GM18519 (cell line): ENCODE measurements around the gene FUT6.

Source experiments
- ATAC-seq: cut with Tn5 transposase; IDR thresholded peaks from one replicate; pipeline ENCODE4 v1.9.1; 2021; ENCODE audit warnings: mild to moderate bottlenecking, moderate library complexity; ENCODE audit not compliant: unreplicated experiment, low FRiP score

Gene FUT6

GRCh38 chr19:5828661-5829566, 10.6 kb downstream of the FUT6 start:
- no peak for ATAC-seq

- peak; percentile 55 for ATAC-seq
Measured at GRCh38 chr19:5827891-5828660, 11.4 kb downstream of the FUT6 start.

GRCh38 chr19:5827342-5827890, 12.1 kb downstream of the FUT6 start:
- ATAC-seq: no peak

DNA sequence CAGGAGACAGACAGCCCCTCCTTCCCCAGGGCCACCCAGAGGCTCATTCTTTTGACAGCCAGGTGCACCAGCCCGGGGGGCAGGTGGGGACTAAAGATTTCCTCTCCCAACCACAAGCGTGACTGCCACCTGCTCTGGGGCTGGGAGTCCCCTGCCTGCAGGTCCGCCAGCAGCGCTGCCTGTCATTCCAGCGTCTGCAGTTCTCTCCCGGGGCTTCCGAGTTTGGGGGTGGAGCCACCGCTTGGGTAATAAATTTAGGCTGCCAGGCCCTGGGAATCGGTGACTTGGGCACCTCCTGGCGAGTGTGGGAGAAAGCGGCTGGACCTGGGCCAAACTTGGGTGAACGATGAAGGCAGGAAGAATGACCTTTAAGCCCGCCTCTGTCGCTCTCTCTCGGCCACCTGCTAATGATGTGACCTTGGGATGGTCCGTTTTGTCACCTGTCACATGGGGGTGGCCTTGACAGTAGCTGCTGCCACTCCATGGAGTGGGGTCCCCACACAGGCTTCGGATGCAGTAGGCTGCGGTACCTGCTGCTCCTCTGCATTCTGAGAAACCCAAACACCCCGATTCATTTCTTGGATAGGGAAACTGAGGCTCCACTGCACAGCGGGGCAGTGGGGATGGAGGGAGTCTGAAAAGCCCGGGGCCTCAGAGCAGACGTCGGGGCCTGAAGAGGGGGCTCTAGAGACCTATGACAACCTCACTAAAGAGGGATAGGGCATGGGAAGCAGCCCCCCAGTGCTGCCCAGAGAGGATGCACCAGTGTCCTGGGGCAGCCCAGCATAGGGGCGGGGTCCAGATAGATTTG, 12.8 kb downstream of the FUT6 start:
- no peak for ATAC-seq

- ATAC-seq: no peak
Measured at GRCh38 chr19:5825178-5825577, 14.3 kb downstream of the FUT6 start.

DNA sequence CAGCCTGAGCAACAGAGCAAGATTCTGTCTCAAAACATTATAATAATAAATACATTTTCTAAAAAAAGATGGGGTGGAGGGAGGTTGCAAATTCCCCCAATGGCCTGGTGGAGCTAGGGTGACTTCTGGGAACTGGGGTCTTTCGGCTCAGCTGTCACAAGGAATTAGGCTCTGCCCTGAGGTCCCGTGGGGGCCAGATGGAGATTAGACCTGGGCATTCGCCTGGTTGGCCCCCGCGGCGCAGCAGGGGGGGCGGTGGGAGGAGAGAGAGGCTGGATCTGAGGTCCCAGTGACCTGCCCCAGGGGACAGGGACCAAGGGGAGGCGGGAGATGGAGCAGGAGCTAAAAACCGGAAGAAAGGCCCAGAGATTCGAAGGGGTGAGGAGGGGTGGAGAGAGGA, 14.8 kb downstream of the FUT6 start:
- no peak for ATAC-seq

DNA sequence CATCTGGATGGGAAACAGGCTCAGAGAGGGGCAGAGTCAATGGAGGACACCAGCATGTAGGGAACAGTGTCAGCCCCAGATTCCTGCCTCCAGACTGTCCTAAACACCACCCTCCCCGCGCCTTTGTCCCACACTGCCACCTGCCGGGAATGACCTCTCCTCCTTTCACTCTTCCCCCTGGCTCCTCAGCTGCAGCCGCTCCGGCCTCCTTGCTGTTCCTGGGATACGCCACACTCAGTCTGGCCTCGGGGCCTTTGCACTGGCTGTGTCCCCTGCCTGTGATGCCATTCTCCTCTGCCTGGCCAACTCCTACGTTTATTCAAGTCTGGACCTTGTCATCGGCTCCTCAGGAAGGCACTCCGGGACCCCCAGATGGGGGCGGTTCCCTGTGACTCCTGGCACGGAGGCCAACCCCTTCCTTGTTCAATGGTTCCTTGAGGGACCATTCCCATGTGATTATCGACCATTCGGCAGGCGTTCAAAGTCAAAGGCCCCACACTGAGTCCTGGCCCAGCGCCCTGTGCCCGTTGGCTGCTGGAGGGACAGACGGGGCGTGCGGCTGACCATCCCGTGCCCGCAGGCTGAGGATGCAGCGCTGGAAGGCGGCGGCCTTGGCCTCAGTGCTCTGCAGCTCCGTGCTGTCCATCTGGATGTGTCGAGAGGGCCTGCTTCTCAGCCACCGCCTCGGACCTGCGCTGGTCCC, 15.8 kb downstream of the FUT6 start:
- ATAC-seq: no peak

GRCh38 chr19:5822181-5822844, 17.2 kb downstream of the FUT6 start:
- no peak for ATAC-seq

- ATAC-seq: no peak
Measured at GRCh38 chr19:5821521-5822180, 17.9 kb downstream of the FUT6 start.

DNA sequence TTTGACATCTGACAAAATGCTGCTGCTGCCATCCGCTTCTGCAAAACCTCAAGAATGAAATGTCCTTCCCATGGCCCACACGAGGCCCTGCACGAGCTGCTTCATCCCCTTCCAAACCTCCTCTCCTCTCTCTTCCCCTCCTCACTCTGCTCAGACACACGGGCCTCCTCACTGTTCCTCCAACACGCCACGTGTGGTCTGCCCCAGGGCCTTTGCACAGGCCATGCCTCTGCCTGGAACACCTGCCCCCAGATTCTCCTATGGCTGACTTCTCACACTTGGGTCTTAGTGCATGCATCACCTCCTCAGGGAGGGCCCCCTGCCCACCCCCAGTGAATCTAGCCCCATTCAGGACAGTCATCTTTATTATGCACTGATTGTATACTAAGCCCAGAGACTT, 18.7 kb downstream of the FUT6 start:
- no peak for ATAC-seq

- ATAC-seq: no peak
Measured at GRCh38 chr19:5818594-5818993, 20.9 kb downstream of the FUT6 start.

DNA sequence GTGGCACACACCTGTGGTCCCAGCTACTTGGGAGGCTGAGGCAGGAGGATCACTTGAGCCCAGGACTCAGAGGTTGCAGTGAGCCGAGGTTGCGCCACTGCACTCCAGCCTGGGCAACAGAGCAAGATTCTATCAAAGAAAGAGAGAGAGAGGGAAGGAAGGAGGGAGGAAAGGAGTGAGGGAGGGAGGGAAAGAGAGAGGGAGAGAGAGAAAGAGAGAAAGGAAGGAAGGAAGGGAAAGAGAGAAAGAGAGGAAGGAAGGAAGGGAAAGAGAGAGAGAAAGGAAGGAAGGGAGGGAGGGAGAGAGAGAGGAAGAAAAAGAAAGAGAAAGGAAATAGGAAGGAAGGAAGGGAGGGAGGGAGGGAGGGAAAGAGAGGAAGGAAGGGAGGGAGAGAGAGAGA, 22.3 kb downstream of the FUT6 start:
- no peak for ATAC-seq

DNA sequence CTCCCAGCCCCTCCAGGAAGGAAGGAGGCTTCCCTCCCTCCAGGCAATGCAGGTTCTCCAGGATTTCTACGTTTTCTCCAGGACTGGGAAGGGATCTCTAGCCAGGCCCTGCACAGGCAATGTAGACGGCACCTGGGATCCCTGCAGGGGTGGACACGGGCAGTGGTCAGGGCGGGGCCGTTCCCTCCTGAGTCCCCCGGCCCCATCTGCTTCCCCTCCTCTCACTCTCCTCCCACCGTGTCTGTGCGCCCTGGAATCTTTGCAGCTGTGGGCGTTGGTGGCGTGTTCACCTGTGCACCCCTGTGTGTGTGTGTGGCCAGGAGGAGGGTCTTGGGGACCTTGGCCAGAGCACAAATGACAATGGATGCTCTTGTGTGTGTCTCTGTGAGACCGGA, 24.7 kb downstream of the FUT6 start:
- no peak for ATAC-seq

DNA sequence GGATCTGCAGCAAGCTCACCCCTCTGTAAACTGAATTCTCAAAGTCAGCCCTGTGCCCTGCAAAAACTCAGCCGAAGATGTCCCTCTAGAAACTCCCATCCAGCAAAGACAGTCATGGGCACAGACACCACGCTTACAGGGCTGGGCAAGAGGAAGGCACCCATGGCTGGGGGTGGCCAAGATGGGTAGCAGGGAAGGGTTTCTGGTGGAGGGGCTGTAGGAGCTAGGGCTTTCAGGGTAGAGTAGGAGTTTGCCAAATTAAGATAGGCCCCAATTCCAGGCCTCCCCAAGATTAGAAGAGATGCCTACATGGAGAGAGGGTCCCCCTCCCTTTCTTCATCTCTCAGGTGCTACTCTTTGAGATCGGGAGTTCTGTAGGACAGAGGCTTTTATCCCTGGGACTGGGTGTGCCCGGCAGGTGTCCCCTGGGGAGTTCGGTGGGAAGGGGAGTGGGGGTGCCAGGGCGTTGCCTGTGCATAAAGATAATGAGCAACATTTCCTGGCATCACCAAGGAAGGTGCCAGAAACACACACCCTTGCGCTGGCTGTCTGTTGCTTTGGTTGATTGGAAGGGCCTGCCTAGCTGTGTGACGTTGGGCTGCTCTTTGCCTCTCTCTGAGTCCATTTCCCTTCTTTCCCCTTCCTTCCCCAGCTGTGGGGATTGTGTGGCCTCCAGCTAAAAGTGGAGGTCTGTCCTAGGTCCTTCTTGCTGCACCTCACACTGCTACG, 25.2 kb downstream of the FUT6 start:
- ATAC-seq: no peak

GRCh38 chr19:5811117-5811516, 28.4 kb downstream of the FUT6 start:
- ATAC-seq: no peak

- no peak for ATAC-seq
Measured at GRCh38 chr19:5809469-5809868, 30.0 kb downstream of the FUT6 start.

DNA sequence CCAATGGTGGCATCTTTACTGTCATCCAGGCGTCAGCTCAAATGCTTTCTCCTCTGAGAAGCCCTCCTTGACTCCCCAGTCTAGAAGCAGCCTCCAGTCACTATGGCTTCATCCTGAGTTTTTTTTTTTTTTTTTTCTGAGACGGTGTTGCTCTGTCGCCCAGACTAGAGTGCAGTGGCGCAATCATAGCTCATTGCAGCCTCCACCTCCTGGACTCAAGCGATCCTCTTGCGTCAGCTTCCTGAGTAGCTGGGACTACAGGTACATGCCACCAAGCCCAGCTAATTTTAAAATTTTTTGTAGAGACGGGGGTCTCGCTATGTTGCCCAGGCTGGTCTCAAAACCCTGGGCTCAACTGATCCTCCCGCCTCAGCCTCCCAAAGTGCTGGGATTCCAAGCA, 30.4 kb downstream of the FUT6 start:
- no peak for ATAC-seq

DNA sequence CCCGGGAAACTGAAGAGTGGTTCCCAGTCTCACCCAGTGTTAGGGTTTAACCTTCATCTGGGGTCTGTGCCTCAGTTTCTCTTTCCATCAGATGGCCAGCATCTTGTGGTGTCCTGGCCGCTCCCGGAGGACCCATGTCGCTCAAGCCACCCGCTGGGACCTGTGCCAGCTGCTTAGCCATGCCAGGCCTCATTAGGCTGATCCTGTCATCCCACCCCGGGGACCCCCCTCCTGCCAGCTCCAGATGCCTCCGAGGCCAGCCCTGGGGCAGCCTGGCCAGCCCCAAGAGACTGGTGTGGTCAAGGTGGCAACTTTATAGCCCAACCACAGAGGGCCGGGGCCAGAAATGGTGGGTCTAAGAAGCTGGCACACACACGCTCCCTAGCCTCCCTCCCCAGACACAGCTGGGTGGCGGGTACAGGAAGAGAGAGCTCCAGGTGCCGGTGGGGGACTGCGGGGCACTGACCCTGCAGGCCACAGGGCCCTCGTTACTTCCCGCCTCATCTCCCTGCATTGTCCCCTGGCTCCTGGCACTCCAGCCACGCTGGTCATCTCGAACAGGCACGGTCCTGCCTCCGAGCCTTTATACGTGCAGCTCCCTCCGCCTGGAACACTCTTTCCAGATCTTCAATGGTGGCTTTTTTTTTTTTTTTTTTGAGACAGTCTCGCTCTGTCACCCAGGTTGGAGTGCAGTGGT, 31.2 kb downstream of the FUT6 start:
- ATAC-seq: no peak
